NCI-H2107 treated with DMSO at 0.1 percent for 48 hours (cell line): Measurements from ENCODE around the gene COMT.
"Not testable (repeated sequence)": the region's sequence is repeated elsewhere in the genome, so short reads cannot be mapped to it uniquely, and the experiment has no call there.

Source experiments
- DNase-seq: peaks from one replicate; lab custom pipeline; 2025; ENCODE audit not compliant: unreplicated experiment; lab: John Stamatoyannopoulos, UW

COMT gene

GRCh38 chr22:19907902-19908301 lies 33.7 kb upstream of the COMT start:
- DNase-seq: not testable (repeated sequence)

- peak; percentile 37 for DNase-seq
Measured at GRCh38 chr22:19909350-19910179, 32.0 kb upstream of the COMT start.

DNA sequence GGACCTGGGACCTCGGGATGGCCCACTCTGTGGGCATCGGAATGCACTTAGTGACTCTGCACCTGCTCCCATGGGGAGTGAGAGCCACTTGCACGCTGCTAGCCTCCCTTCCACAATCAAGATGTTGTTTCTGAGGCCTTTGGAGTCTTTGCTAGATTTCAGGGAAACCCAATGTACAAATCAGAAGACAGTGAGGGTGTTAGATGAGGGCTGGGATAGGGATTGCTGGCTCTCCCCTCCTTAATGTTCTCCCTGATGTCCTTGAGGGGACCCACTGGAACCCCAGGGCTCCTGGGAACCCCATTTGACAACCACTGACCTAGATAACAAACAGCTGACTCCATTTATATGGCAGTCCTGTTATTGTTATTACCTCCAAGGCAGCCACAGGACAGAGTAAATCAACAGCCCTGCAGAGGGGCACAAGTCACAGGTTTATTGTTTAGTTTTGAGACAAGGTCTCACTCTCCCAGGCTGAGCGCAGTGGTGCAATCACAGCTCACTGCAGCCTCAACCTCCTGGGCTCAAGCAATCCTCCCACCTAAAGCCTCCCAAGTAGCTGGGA lies 31.3 kb upstream of the COMT start:
- no peak for DNase-seq

DNA sequence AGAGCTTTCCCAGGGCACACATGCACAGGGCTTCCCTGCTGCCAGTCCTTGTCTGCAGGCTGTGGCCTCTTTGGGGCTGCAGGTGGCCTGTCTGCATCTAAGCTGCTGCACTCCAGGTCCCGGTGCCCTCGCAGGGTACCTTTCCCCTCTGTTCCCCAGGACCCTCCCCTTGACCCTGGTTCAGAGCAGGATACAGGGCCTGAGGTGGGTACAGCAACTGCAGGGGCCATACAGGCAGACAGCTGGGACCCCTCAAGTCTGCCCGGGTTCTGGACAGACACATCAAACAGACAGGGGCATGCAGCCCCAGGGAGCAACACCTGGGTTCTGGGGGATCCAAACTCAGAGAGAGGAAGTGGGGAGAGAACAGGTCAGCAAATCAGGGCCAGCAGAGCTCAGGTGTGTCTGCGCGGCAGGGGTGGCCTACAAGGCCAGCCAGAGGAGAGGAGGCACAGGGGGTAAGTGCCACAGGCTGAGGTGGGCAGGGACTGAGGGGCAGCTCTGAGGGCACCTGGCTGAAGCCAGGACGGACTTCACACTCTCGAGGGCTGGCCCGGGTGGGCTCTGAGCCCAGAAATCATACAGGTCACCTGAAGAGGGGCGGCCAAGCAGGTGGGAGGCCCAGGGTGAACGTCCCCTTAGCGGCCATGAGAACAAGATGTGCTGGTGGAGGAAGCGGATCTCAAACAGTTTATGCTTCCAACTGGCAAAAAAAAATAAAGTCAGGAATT lies 29.9 kb upstream of the COMT start:
- no peak for DNase-seq

- no peak for DNase-seq
Measured at GRCh38 chr22:19912271-19912999, 29.1 kb upstream of the COMT start.

GRCh38 chr22:19913337-19913936 lies 28.1 kb upstream of the COMT start:
- no peak for DNase-seq

DNA sequence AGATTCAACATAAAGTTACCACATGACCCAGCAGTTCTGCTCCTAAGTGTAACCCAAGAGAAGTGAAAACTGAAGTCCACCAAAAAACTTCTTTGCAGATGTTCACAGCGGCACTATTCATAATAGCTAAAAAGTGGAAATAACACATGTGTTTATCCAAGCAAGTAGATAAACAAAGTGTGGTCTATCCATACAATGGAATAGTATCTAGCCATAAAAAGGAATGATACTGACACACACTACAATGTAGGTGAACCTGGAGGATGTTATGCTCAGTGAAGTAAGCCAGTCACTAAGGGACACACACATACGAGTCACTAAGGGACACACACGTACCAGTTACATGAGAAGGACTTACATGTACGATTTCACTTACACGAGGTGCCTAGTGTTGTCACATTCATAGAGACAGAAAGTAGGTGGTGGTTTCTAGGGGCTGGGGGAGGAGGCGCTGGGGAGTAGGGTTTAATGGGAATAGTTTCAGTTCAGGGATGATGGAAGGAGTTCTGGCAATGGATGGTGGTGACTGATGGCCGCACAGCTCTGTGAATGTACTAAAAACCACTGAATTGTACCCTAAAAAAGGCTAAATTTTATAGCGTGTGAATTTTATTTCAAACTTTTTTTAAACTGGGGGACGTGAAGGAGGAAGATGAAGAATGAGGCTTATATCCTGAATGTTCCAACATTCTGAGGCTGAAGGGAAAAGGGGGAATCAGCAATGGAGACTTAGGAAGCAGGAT lies 27.2 kb upstream of the COMT start:
- no peak for DNase-seq

- no peak for DNase-seq
Measured at GRCh38 chr22:19915287-19915954, 26.2 kb upstream of the COMT start.

DNA sequence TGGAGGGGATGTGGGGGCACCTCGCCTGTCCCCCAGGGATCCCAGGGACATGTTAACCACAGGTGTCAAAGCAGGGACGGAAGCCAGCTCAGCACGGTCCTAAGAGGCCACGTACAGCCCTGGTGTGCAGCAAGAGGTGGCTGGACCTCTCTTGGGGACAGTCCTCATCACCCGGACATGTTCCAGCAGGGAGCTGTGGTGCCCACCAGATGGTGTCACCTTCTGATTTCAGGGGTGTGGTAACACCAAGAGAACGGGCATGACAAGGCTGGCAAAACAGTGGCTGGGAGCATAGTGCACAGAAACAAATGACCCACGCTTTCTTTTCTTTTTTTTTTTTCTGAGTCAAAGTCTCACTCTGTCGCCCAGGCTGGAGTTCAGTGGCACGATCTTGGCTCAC lies 25.6 kb upstream of the COMT start:
- DNase-seq: no peak

GRCh38 chr22:19916941-19917340 lies 24.6 kb upstream of the COMT start:
- no peak for DNase-seq

DNA sequence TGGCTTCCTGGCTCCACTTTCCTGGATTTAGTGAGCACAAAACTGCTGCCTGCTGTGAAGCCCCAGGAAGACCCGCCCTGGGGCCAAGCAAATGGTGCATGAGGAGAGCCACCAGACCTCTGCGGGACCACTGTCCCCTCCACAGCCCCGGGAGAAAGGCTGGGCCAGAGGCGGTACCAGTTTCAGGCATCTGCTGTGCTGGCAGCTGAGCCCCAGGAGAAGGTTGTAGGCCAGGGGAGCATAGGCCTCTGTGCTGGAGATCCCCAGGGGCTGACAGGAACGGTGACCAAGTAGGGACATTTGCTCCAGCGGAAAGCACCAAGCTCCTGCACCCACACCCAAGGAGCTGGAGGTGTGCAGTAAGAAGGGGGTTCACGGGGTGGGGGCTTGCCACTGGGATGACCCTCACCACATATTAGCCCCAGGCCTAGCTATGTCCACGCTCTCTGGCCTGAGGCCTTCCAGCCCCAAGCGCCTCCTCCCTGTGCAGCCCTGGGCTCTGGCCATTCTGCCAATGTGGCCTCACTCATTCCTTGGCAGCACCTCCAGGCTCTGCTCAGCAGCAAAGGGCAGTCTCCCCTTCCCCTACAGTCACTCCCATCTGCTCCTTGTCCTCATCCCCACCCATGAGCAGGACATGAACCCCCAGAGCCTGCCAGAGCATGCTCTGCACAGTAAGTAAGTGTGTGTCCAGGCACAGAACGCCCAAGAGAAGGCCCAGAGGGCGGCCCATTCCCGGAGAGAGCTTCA lies 24.0 kb upstream of the COMT start:
- no peak for DNase-seq

DNA sequence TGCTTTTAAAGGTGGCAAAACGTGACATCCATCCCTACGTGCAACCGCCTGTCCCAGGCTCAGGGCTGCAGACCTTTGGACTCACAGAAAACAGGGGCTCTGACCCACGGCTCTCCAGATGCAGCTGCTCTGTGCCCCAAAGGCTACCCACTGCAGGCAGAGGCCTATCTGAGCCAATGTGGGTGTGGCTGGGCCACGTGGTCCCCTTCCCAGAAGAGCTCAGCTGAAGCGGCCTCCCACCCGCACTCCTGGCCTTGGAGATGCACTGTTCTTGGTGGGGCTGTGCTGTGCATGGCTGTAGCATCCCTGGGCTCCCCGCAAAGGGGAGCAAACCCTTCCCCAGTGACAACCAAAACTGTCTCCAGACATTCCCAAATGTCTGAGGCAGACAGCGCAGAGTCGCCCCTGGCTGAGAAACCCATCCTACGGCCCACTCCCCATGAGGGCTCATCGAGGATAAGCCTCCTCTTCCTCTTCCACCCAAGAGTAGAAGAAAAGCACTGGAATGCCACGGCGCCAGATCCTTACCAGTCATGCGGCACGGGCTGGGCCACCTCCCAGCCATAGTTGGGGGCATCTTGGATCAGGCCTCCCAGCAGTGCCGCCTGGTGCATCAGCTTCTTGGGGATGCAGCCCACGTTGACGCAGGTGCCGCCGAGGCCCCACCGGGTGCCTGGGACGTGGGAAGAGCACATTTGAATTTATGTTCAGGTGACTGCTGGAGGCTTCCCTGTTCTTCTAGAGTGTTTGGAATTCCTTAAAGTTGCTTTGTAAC lies 23.1 kb upstream of the COMT start:
- DNase-seq: no peak

DNA sequence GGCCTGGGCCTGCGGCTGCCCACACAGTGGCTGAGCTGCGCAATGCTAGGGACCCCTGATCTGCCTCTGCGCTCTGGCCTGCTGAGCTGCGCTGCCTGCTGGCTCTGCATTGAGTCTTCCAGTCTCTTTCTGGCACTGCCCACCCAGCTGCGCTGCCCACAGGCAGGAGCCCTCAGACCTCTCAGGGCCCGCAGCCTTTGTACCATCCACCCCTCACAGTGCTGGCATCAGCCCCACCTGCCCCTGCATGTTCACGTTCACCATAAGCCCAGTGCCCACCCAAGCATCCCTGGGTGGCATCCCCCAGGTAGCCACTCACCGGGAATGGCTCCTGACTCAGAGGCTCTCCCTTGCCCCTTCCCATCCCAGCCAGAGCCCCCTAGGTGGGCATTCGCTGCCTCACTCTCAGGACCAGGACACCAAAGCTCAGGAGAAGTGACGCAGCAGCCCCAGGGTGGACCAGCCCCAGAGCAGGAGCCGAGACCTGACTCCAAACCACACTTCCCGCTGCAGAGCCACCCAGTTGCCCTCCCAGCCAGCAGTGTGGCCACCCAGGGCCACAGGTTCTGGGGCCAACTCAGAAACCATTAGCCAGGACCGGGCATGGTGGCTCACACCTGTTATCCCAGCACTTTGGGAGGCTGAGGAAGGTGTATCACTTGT lies 21.7 kb upstream of the COMT start:
- no peak for DNase-seq

DNA sequence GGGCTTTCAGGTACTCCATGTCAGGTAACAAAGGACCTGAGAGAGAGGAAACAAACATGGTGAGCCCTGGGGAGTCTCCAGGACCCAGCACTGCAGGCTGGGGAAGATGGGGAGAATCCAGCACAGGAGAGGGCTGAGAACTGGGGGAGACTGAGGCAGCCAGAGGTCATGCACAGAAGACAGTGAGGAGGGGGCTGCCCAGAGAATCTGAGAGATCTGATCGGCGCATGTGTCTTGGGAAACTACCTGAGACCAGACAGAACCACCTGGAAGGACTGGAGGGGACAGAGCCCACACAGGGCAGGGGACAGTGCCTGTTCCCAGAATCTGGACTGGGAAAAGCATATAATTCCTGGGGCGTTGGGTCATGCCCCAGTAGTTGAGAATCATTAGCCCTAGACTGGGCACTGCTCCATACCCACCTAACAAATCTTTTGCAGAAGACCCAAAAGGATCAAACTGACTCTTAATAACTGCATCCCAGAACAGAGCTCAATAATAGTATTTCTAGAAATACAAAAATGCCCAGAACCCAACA lies 20.0 kb upstream of the COMT start:
- no peak for DNase-seq

DNA sequence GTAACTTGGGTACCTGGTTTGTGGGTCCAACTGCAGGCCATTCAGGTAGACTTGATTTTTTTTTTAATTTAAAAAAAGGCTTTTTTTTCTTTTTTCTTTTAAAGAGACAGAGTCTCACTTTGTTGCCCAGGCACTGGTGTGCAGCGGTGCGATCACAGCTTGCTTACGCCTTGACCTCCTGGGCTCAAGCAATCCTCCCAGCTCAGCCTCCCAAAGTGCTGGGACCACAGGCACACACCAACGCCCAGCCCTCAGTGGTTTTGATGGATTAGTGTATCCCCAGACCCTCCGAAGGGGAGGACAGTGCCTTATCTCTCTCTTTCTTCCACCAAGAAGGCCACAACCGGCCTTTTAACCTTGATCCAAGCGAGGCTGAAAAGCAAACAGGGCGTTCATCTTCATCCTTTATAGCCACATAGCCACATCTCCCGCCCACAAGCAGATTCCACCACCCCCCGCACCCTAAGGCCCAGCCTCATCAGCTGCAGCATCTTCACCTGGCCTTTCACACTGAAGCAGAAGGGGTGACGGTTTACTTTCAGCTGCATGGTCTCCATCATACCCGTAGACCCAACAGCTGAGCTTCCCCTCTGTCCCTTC lies 17.6 kb upstream of the COMT start:
- no peak for DNase-seq

GRCh38 chr22:19926028-19926427 lies 15.5 kb upstream of the COMT start:
- not testable (repeated sequence) for DNase-seq

- no peak for DNase-seq
Measured at GRCh38 chr22:19927696-19928095, 13.9 kb upstream of the COMT start.
